K562 (cell line): ENCODE results near the gene HDHD3. TPM values are rescaled to one million over a fixed set of nuclear protein-coding genes. Genes with fewer than 3 reads are reported as not detected.
A peak's percentile ranks its signal among the peaks of the same experiment; 100 is the strongest.

Experiments
- BACH1 ChIP-seq: fragments of 200-800 bp; sonication (Bioruptor generic); IDR thresholded peaks from 2 replicates; pipeline ENCODE4 v1.6.1; 2016; ENCODE audit warnings: missing genetic modification characterization, missing compliant biosample characterization
- BRF1 ChIP-seq: IDR thresholded peaks from 3 replicates; pipeline ENCODE4 v1.6.1; 2011; ENCODE audit warnings: borderline replicate concordance, mild to moderate bottlenecking; ENCODE audit not compliant: insufficient read length; ENCODE audit errors: extremely low read depth
- CHD1 ChIP-seq: fragments of 200-600 bp; sonication (generic); IDR thresholded peaks from one replicate; pipeline ENCODE4 v1.6.1; 2012; ENCODE audit warnings: mild to moderate bottlenecking, moderate library complexity, low read length, inconsistent platforms
- FOXK2 ChIP-seq, 2 experiments: fragments of 450-650 bp; IDR thresholded peaks in 1 of 2; conservative IDR thresholded peaks in 1 of 2; 2 replicates each; pipeline ENCODE4 v1.6.1; 2016; ENCODE audit warnings: low read depth in 2 of 2, mild to moderate bottlenecking in 1 of 2
- GTF2E2 ChIP-seq: fragments of 200-800 bp; sonication (Bioruptor generic); IDR thresholded peaks from 2 replicates; pipeline ENCODE4 v1.6.1; 2016; ENCODE audit warnings: missing genetic modification characterization, missing compliant biosample characterization
- HDAC8 ChIP-seq: fragments of 450-650 bp; IDR thresholded peaks from 2 replicates; pipeline ENCODE4 v1.6.1; 2016; ENCODE audit warnings: mild to moderate bottlenecking, missing genetic modification characterization, moderate library complexity, missing compliant biosample characterization
- HDGF ChIP-seq: fragments of 450-650 bp; IDR thresholded peaks from 2 replicates; pipeline ENCODE4 v1.6.1; 2016
- HINFP ChIP-seq: fragments of 450-650 bp; conservative IDR thresholded peaks from 2 replicates; pipeline ENCODE4 v1.6.1; 2016; ENCODE audit warnings: missing genetic modification characterization, low read depth, mild to moderate bottlenecking, control low read depth, missing compliant biosample characterization
- KLF13 ChIP-seq: fragments of 450-650 bp; IDR thresholded peaks from 2 replicates; pipeline ENCODE4 v1.6.1; 2016; ENCODE audit warnings: missing genetic modification characterization, low read depth, mild to moderate bottlenecking, missing compliant biosample characterization, moderate library complexity, borderline replicate concordance
- MBD2 ChIP-seq: sonication (generic); IDR thresholded peaks from 2 replicates; pipeline ENCODE4 v1.6.1; 2016; ENCODE audit warnings: low read depth, borderline replicate concordance
- MEIS2 ChIP-seq: fragments of 450-650 bp; IDR thresholded peaks from 2 replicates; pipeline ENCODE4 v1.6.1; 2014; ENCODE audit warnings: mild to moderate bottlenecking; ENCODE audit not compliant: partially characterized antibody
- MITF ChIP-seq: IDR thresholded peaks from 2 replicates; pipeline ENCODE4 v1.6.1; 2014; ENCODE audit warnings: antibody characterized with exemption
- NFE2 ChIP-seq: IDR thresholded peaks from 2 replicates; pipeline ENCODE4 v1.6.1; 2014; ENCODE audit warnings: antibody characterized with exemption, low read depth
- NFIX ChIP-seq: fragments of 250-450 bp; sonication (Bioruptor Pico); IDR thresholded peaks from 2 replicates; pipeline ENCODE4 v1.4.0; 2020; ENCODE audit warnings: low read depth, mild to moderate bottlenecking, moderate library complexity
- PHF8 ChIP-seq: fragments of 200-600 bp; sonication (generic); IDR thresholded peaks from 2 replicates; pipeline ENCODE4 v1.6.1; 2012; ENCODE audit warnings: mixed run types, mild to moderate bottlenecking, inconsistent platforms, low read length, moderate library complexity, borderline replicate concordance
- SNIP1 ChIP-seq: fragments of 450-650 bp; IDR thresholded peaks from 2 replicates; pipeline ENCODE4 v1.7.1; 2017; ENCODE audit warnings: low read depth, mild to moderate bottlenecking
- XRCC5 ChIP-seq: fragments of 200-400 bp; formaldehyde crosslinking; IDR thresholded peaks from 2 replicates; pipeline ENCODE4 v1.6.1; 2017; ENCODE audit warnings: low read depth, mild to moderate bottlenecking, low read length
- ZBTB2 ChIP-seq: fragments of 450-650 bp; IDR thresholded peaks from 2 replicates; pipeline ENCODE4 v1.6.1; 2016; ENCODE audit warnings: antibody characterized with exemption
- ZKSCAN3 ChIP-seq: fragments of 250-450 bp; sonication (Bioruptor Pico); IDR thresholded peaks from 2 replicates; pipeline ENCODE4 v1.4.0; 2020
- ZNF3 ChIP-seq: fragments of 250-450 bp; sonication (Bioruptor Pico); IDR thresholded peaks from 2 replicates; pipeline ENCODE4 v1.5.0; 2021; ENCODE audit warnings: mild to moderate bottlenecking, moderate library complexity
- polyA plus RNA-seq, 8 experiments: library from polyadenylated mRNA; depleted of rRNA in 4 of 8; stranded (reverse) in 5 of 8; unstranded in 3 of 8; fragments of >200 nt; fragmentation: Nextera tagmentation in 2 of 8; fragmentation: Illumina TruSeq in 1 of 8; extraction: Ambion mirVana in 2 of 8; extraction: Trizol in 1 of 8; gene quantifications; 2 replicates each; pipeline versions ENCODE4 v1.2.1 to v1.2.3, GENCODE V29; 2011 to 2014; ENCODE audit warnings: inconsistent platforms in 1 of 8, missing spikeins in 1 of 8
- total RNA-seq, 7 experiments: library from RNA; depleted of rRNA in 6 of 7; stranded (reverse); fragments of >200 nt in 6 of 7; fragmentation: Illumina TruSeq in 2 of 7; extraction: Trizol in 2 of 7; gene quantifications; 2 replicates each; pipeline versions ENCODE4 v1.2.1 to v1.2.3, GENCODE V29; 2011 to 2021; ENCODE audit warnings: low replicate concordance in 1 of 7
- TF ChIP-seq, protein P1 (sequence below): fragments of 250-450 bp; sonication (Bioruptor Pico); IDR thresholded peaks from 2 replicates; pipeline ENCODE4 v1.4.0; 2020; ENCODE audit warnings: mild to moderate bottlenecking, moderate library complexity
- TF ChIP-seq, protein P2 (sequence below): fragments of 250-450 bp; sonication (Bioruptor Pico); IDR thresholded peaks from 2 replicates; pipeline ENCODE4 v1.8.0; 2022; ENCODE audit warnings: inconsistent platforms, mild to moderate bottlenecking, moderate library complexity, borderline replicate concordance

HDHD3 gene
- total and polyA plus RNA-seq, 9 of the 15 experiments (the other 6 are each of a cell fraction or from before 2014, with no cell fraction given), result 1.1 to 19.1 (median 10.9) TPM

DNA sequence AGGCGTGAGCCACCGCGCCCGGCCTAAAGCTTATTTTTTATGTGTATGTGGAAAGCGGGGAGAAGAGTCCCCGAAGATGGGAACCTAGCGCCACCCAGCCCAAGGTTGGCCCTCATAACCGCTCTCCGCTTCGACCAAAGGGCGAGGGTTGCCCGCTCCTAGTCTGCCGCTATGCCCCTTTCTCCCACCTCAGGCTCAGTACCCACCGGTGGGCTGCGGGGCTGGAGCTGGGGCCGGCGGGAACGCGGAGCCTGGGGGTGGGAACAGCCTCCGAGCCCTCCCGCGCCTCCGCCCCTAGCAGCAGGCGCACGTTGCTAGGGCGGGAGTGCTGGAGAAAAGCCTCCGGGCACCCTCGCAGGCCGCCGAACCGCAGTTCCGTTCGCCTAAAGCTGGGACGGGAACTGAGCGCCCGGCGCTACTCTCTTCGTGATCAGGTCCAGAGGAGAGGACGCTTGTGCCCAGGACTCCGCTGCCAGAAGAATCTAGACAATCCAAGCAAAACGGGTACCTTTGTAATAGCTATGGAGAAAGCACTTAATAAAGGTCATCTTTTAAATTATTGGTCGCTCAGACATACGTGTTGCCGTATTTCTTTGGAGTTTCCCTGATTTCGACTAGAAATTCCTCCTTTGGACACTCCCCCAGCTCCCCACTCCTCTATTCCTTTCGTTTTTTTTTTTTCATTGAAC, 36.6 kb downstream of the HDHD3 start, which contains the start of gene WDR31 (continued):
- TF ChIP-seq MEIS2 (no peak), MITF (no peak), SNIP1 (no peak), HDGF (no peak), NFE2 (peak; percentile 38; the same call in 1 of the 2 replicates), BRF1 (no peak), HDAC8 (tag) (no peak), NFIX (CRISPR knock-in tag) (no peak), CHD1 (no peak), BACH1 (no peak), ZNF3 (CRISPR knock-in tag) (no peak), XRCC5 (peak; percentile 97), FOXK2 (conservative IDR thresholded peaks at IDR 0.05 in 1 of 2, IDR thresholded peaks at IDR 0.05 in 1 of 2; ENCODE audit: low read depth in 2 of 2) (no peak), ZKSCAN3 (CRISPR knock-in tag) (no peak), MBD2 (peak; percentile 82), KLF13 (tag) (peak; percentile 73; the same call in 1 of the 2 replicates), HINFP (no peak), PHF8 (peak; percentile 96), GTF2E2 (tag) (peak; percentile 82), ZBTB2 (no peak)
- TF ChIP-seq, protein P1, sequence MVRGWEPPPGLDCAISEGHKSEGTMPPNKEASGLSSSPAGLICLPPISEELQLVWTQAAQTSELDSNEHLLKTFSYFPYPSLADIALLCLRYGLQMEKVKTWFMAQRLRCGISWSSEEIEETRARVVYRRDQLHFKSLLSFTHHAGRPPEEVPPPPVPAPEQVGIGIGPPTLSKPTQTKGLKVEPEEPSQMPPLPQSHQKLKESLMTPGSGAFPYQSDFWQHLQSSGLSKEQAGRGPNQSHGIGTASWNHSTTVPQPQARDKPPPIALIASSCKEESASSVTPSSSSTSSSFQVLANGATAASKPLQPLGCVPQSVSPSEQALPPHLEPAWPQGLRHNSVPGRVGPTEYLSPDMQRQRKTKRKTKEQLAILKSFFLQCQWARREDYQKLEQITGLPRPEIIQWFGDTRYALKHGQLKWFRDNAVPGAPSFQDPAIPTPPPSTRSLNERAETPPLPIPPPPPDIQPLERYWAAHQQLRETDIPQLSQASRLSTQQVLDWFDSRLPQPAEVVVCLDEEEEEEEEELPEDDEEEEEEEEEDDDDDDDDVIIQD (CRISPR knock-in tag), result no peak
- TF ChIP-seq, protein P2, sequence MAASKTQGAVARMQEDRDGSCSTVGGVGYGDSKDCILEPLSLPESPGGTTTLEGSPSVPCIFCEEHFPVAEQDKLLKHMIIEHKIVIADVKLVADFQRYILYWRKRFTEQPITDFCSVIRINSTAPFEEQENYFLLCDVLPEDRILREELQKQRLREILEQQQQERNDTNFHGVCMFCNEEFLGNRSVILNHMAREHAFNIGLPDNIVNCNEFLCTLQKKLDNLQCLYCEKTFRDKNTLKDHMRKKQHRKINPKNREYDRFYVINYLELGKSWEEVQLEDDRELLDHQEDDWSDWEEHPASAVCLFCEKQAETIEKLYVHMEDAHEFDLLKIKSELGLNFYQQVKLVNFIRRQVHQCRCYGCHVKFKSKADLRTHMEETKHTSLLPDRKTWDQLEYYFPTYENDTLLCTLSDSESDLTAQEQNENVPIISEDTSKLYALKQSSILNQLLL (CRISPR knock-in tag), result no peak
